ENCODE results near the gene CCT3.

DNA sequence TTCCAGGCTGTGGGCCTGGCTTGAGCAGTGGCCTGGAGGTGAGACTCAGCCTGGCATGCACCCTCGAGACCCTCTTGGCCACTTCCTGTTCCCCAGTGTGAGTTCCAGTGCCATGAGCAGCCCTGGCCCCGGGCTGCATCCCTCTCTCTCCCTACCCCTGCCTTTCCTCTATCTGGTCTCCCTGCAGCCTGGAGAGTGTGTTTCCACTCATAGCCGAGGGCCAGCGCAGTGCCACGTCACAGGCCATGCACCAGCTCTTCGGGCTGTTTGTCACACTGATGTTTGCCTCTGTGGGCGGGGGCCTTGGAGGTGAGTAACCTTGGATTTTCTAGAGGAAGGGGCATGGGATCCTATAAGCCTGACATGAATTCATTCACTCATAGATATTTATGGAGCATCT is 44.5 kb upstream of the CCT3 start:
- no peak for TF ChIP-seq POLR2AphosphoS5 (IDR thresholded peaks at IDR 0.05; ENCODE audit: low read depth, low read length)
- TF ChIP-seq POLR2A (IDR thresholded peaks at IDR 0.05; ENCODE audit: borderline replicate concordance, extremely low read depth, insufficient read depth, insufficient read length), result no peak
- TF ChIP-seq, protein P1, sequence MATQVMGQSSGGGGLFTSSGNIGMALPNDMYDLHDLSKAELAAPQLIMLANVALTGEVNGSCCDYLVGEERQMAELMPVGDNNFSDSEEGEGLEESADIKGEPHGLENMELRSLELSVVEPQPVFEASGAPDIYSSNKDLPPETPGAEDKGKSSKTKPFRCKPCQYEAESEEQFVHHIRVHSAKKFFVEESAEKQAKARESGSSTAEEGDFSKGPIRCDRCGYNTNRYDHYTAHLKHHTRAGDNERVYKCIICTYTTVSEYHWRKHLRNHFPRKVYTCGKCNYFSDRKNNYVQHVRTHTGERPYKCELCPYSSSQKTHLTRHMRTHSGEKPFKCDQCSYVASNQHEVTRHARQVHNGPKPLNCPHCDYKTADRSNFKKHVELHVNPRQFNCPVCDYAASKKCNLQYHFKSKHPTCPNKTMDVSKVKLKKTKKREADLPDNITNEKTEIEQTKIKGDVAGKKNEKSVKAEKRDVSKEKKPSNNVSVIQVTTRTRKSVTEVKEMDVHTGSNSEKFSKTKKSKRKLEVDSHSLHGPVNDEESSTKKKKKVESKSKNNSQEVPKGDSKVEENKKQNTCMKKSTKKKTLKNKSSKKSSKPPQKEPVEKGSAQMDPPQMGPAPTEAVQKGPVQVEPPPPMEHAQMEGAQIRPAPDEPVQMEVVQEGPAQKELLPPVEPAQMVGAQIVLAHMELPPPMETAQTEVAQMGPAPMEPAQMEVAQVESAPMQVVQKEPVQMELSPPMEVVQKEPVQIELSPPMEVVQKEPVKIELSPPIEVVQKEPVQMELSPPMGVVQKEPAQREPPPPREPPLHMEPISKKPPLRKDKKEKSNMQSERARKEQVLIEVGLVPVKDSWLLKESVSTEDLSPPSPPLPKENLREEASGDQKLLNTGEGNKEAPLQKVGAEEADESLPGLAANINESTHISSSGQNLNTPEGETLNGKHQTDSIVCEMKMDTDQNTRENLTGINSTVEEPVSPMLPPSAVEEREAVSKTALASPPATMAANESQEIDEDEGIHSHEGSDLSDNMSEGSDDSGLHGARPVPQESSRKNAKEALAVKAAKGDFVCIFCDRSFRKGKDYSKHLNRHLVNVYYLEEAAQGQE (IDR thresholded peaks at IDR 0.05; ENCODE audit: low read depth), result no peak
- TF ChIP-seq, protein P2, sequence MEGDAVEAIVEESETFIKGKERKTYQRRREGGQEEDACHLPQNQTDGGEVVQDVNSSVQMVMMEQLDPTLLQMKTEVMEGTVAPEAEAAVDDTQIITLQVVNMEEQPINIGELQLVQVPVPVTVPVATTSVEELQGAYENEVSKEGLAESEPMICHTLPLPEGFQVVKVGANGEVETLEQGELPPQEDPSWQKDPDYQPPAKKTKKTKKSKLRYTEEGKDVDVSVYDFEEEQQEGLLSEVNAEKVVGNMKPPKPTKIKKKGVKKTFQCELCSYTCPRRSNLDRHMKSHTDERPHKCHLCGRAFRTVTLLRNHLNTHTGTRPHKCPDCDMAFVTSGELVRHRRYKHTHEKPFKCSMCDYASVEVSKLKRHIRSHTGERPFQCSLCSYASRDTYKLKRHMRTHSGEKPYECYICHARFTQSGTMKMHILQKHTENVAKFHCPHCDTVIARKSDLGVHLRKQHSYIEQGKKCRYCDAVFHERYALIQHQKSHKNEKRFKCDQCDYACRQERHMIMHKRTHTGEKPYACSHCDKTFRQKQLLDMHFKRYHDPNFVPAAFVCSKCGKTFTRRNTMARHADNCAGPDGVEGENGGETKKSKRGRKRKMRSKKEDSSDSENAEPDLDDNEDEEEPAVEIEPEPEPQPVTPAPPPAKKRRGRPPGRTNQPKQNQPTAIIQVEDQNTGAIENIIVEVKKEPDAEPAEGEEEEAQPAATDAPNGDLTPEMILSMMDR (IDR thresholded peaks at IDR 0.05 in 2 of 3, conservative IDR thresholded peaks at IDR 0.05 in 1 of 3; ENCODE audit: borderline replicate concordance in 1 of 3, insufficient read depth in 1 of 3, low read depth in 2 of 3, low read length in 2 of 3), result no peak
- TF ChIP-seq, protein P3, sequence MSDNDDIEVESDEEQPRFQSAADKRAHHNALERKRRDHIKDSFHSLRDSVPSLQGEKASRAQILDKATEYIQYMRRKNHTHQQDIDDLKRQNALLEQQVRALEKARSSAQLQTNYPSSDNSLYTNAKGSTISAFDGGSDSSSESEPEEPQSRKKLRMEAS (IDR thresholded peaks at IDR 0.05), result no peak
- no peak for TF ChIP-seq EZH2 (IDR thresholded peaks at IDR 0.05)
- no peak for TF ChIP-seq CBX3 (IDR thresholded peaks at IDR 0.05; ENCODE audit: low read depth)
- no peak for TF ChIP-seq SP1 (IDR thresholded peaks at IDR 0.05; ENCODE audit: low read depth)
- TF ChIP-seq JUND (IDR thresholded peaks at IDR 0.05), result no peak
- TF ChIP-seq YY1 (IDR thresholded peaks at IDR 0.05; ENCODE audit: extremely low read depth, insufficient replicate concordance, low read depth, low read length), result no peak
- TF ChIP-seq ZNF274 (IDR thresholded peaks at IDR 0.05; ENCODE audit: low read depth, low read length), result no peak
- TF ChIP-seq EZH2phosphoT487 (IDR thresholded peaks at IDR 0.05; ENCODE audit: borderline replicate concordance), result no peak
- TF ChIP-seq TCF7L2 (IDR thresholded peaks at IDR 0.05; ENCODE audit: borderline replicate concordance, extremely low read depth, insufficient read depth, insufficient read length), result no peak
- TF ChIP-seq, protein P4, sequence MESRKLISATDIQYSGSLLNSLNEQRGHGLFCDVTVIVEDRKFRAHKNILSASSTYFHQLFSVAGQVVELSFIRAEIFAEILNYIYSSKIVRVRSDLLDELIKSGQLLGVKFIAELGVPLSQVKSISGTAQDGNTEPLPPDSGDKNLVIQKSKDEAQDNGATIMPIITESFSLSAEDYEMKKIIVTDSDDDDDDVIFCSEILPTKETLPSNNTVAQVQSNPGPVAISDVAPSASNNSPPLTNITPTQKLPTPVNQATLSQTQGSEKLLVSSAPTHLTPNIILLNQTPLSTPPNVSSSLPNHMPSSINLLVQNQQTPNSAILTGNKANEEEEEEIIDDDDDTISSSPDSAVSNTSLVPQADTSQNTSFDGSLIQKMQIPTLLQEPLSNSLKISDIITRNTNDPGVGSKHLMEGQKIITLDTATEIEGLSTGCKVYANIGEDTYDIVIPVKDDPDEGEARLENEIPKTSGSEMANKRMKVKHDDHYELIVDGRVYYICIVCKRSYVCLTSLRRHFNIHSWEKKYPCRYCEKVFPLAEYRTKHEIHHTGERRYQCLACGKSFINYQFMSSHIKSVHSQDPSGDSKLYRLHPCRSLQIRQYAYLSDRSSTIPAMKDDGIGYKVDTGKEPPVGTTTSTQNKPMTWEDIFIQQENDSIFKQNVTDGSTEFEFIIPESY (IDR thresholded peaks at IDR 0.05; ENCODE audit: extremely low read depth, insufficient replicate concordance, low read length), result no peak

Data from HCT116 (cell line).